SJSA1 (cell line): ENCODE results near the gene AREL1. TPM values are rescaled to one million over a fixed set of nuclear protein-coding genes. Genes with fewer than 3 reads are reported as not detected.
"Not testable (repeated sequence)": the region's sequence is repeated elsewhere in the genome, so short reads cannot be mapped to it uniquely, and the experiment has no call there.

ENCODE experiments used
- DNase-seq, 2 experiments: peaks; one replicate each; pipeline ENCODE4 v3.0.0-alpha.2; 2015 to 2020; ENCODE audit warnings: low spot score in 2 of 2, low read depth in 1 of 2
- H3K27ac ChIP-seq: fragments of 250-450 bp; sonication (Bioruptor Pico); 2 replicates; pipeline ENCODE4 v1.5.1; 2020; ENCODE audit warnings: mild to moderate bottlenecking, moderate library complexity
- H3K27me3 ChIP-seq: fragments of 250-450 bp; sonication (Bioruptor Pico); replicated peaks from 2 replicates; pipeline ENCODE4 v1.5.1; 2020; ENCODE audit warnings: mild to moderate bottlenecking, moderate library complexity
- H3K36me3 ChIP-seq: fragments of 250-450 bp; sonication (Bioruptor Pico); 2 replicates; pipeline ENCODE4 v1.5.1; 2020; ENCODE audit warnings: mild to moderate bottlenecking
- H3K4me1 ChIP-seq: fragments of 250-450 bp; sonication (Bioruptor Pico); replicated peaks from 2 replicates; pipeline ENCODE4 v1.6.1; 2021; ENCODE audit warnings: mild to moderate bottlenecking
- H3K4me3 ChIP-seq: fragments of 250-450 bp; sonication (Bioruptor Pico); 2 replicates; pipeline ENCODE4 v1.5.1; 2020; ENCODE audit warnings: mild to moderate bottlenecking
- H3K9me3 ChIP-seq: fragments of 250-450 bp; sonication (Bioruptor Pico); replicated peaks from 2 replicates; pipeline ENCODE4 v1.5.1; 2020; ENCODE audit warnings: mild to moderate bottlenecking
- total RNA-seq: library from RNA; depleted of rRNA; stranded (reverse); fragments of >200 nt; shearing (Covaris generic); gene quantifications from 2 replicates; pipeline ENCODE4 v1.2.3, GENCODE V29; 2014; rRNA removed

The AREL1 gene
- total RNA-seq, result 15.2 and 23.2 TPM in 2 replicates

GRCh38 chr14:74712499-74713394 is at the start of gene AREL1, which contains the start of gene FCF1:
TSS of gene AREL1 (minus strand) at chr14:74713080. CDS start at chr14:74685615, 27,465 bp downstream.
TSS of gene FCF1 (plus strand) at chr14:74713144. CDS start at chr14:74713198, 54 bp downstream.
- Histone ChIP-seq H3K36me3 (peaks cover 30% of the 10 kb centered on the region), H3K9me3 (no peaks in the 10 kb centered on the region), H3K4me3 (peak within 1 kb of the TSS; percentile 63), H3K27me3 (no peaks in the 10 kb centered on the region), H3K27ac (peak within 1 kb of the TSS; percentile 71), H3K4me1 (peaks cover 4% of the 10 kb centered on the region; the same call in 1 of the 2 replicates)
- DNase-seq, result peak; percentile 75 to 79

- DNase-seq, H3K36me3 ChIP-seq, H3K4me3 ChIP-seq, H3K9me3 ChIP-seq, H3K4me1 ChIP-seq, H3K27ac ChIP-seq, H3K27me3 ChIP-seq: not testable (repeated sequence)
Measured at GRCh38 chr14:74758505-74758904, 45.6 kb upstream of the AREL1 start.

DNA sequence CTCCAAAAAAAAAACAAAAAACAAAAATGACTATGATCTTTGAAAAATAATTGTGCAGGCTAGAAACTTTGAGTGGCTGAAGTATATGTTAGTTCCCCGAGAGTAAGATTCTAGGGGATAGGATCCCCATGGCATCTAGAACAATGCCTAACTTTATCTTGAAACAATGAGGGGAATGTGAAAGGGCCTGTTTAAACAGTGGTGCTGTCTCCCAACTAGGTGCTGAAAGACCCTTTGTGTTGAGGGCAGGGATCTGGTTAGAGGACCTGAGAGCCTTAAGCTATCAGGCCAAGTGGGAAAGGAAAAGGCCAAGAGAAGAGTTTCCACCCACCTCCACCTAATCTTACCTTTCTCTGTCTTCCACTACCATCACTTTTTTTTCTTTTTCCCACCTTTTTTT is 43.4 kb upstream of the AREL1 start:
- Histone ChIP-seq H3K9me3 (no peaks in the 10 kb centered on the region), H3K36me3 (no peaks in the 10 kb centered on the region), H3K4me1 (no peaks in the 10 kb centered on the region), H3K27me3 (no peaks in the 10 kb centered on the region), H3K4me3 (no peak overlapping the region), H3K27ac (no peak overlapping the region)
- no peak for DNase-seq

DNA sequence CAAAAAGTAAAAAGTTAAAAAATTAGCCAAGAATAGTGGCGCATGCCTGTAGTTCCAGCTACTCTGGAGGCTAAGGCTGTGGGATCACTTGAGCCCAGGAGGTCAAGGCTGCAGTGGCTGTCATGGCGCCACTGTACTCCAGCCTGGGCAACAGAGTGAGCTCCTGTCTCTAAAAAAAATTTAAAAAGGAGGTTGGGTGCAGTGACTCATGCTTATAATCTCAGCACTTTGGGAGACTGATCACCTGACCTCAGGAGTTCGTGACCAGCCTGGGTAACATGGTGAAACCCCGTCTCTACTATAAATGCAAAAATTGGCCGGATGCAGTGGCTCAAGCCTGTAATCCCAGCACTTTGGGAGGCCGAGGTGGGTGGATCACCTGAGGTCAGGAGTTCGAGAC is 42.0 kb upstream of the AREL1 start:
- no peak for DNase-seq
- Histone ChIP-seq H3K4me1 (no peaks in the 10 kb centered on the region), H3K4me3 (no peak overlapping the region), H3K27ac (no peak overlapping the region), H3K27me3 (no peaks in the 10 kb centered on the region), H3K9me3 (no peaks in the 10 kb centered on the region), H3K36me3 (no peaks in the 10 kb centered on the region)

DNA sequence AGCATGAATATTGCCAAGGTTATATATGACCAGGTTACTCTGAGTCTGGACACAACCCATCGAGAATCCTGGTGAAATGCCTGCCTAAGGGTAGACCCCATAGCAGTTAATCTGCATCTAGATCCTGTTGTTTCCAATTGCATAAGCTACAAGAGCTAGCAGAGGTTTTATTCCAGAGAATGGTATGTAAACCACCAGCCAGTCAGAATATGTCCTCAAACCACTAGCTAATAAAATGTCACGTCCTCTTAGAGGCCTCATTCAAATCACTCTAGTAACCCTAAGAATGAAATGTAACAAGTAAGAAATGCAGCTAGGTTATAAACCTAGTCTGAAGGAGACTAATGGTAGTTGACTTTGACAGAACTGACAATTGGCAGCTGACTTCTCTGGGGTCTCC is 41.3 kb upstream of the AREL1 start:
- Histone ChIP-seq H3K27ac (no peak overlapping the region), H3K4me1 (no peaks in the 10 kb centered on the region), H3K27me3 (no peaks in the 10 kb centered on the region), H3K4me3 (no peak overlapping the region), H3K9me3 (no peaks in the 10 kb centered on the region), H3K36me3 (no peaks in the 10 kb centered on the region)
- no peak for DNase-seq

DNA sequence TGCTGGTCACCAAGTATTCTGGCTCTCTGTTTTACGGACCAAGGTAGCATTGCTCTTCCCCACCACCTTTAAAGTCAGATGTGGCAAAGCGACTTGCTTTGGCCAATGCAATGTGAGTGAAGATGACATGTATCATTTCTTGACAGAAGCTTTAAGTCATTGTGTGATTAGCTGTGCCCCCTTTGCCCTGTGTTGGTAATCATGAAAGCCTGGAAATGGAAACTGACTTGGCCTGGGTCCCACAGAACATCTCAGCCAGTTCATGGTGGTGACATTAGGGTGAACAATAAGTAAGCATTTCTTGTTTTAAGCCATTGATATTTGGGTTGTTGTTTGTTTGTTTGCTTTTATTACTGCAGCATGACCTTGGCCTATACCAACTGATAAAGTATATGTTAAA is 34.4 kb upstream of the AREL1 start:
- Histone ChIP-seq H3K4me1 (no peaks in the 10 kb centered on the region), H3K27ac (no peak overlapping the region), H3K4me3 (no peak overlapping the region), H3K36me3 (no peaks in the 10 kb centered on the region), H3K9me3 (no peaks in the 10 kb centered on the region), H3K27me3 (no peaks in the 10 kb centered on the region)
- DNase-seq, result no peak

DNA sequence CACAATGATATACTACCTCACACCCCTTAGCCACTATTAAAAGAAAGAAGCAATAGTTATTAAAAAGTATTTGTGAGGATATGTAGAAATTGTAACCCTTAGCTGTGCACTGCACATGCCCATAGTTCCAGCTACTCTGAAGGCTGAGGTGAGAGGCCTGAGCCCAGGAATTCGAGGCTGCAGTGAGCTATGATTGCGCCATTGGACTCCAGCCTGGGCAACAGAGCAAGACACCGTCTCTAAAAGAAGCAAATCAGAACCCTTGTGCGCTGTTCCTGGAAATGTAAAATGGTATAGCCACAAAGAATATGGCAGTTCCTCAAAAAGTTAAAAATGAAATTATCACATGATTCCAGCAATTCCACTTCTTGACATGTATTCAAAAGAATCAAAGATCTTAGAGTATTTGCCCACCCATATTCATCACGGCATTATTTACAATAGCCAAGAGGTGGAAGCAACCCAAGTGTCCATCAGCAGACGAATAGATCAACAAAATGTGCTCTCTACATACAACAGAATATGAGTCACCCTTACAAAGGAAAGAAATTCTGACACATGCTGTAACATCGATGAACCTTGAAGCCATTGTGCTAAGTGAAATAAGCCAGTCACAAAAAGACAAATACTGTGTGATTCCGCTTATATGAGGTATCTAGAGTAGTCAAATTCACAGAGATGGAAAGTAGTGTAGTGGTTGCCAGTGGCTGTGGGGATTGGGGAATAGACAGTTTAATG is 26.6 kb upstream of the AREL1 start:
- H3K9me3 ChIP-seq, result no peaks in the 10 kb centered on the region
- no peaks in the 10 kb centered on the region for H3K27me3 ChIP-seq
- no peaks in the 10 kb centered on the region for H3K4me1 ChIP-seq
- peak in 1 of 2 experiments; percentile 1 for DNase-seq
- no peak overlapping the region for H3K27ac ChIP-seq
- H3K36me3 ChIP-seq, result peaks cover 21% of the 10 kb centered on the region
- no peak overlapping the region for H3K4me3 ChIP-seq

GRCh38 chr14:74737753-74738325 is 25.0 kb upstream of the AREL1 start:
- Histone ChIP-seq H3K4me1 (no peaks in the 10 kb centered on the region), H3K27ac (no peak overlapping the region), H3K4me3 (no peak overlapping the region), H3K9me3 (no peaks in the 10 kb centered on the region), H3K27me3 (no peaks in the 10 kb centered on the region), H3K36me3 (peaks cover 32% of the 10 kb centered on the region)
- no peak for DNase-seq

GRCh38 chr14:74735125-74735524 is 22.2 kb upstream of the AREL1 start:
- no peaks in the 10 kb centered on the region for H3K27me3 ChIP-seq

GRCh38 chr14:74733221-74733620 is 20.3 kb upstream of the AREL1 start:
- H3K9me3 ChIP-seq, result no peaks in the 10 kb centered on the region
- no peak overlapping the region for H3K27ac ChIP-seq
- no peak for DNase-seq
- peaks cover 29% of the 10 kb centered on the region for H3K36me3 ChIP-seq
- H3K4me1 ChIP-seq, result no peaks in the 10 kb centered on the region
- H3K27me3 ChIP-seq, result no peaks in the 10 kb centered on the region
- H3K4me3 ChIP-seq, result no peak overlapping the region

More at GRCh38 chr14:74735125-74735524, 22.2 kb upstream of the AREL1 start:
- no peak overlapping the region for H3K4me3 ChIP-seq
- H3K4me1 ChIP-seq, result no peaks in the 10 kb centered on the region
- no peak overlapping the region for H3K27ac ChIP-seq
- DNase-seq, result no peak
- H3K36me3 ChIP-seq, result peaks cover 34% of the 10 kb centered on the region
- no peaks in the 10 kb centered on the region for H3K9me3 ChIP-seq

DNA sequence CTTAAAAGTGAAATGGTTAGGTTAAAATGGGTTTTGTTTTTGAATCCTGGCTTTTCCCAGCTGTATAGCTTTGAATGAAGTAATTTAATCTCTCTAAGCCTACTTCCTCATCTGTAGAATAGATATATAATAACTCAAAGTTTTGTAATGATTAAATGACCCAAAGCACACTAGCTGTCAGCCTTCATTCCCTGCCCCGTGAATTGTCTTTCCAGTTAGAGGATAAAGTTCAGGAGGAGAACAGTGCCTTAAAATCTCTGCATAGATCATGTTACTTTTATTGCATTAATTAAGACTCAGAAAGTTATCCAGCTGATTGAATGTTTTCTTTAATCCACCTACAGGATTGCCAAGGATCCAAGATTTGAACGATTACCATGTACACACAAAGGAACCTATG is 19.5 kb upstream of the AREL1 start:
- H3K9me3 ChIP-seq, result no peaks in the 10 kb centered on the region
- peaks cover 26% of the 10 kb centered on the region for H3K36me3 ChIP-seq
- DNase-seq, result no peak
- H3K4me3 ChIP-seq, result no peak overlapping the region
- H3K4me1 ChIP-seq, result no peaks in the 10 kb centered on the region
- no peak overlapping the region for H3K27ac ChIP-seq
- no peaks in the 10 kb centered on the region for H3K27me3 ChIP-seq

DNA sequence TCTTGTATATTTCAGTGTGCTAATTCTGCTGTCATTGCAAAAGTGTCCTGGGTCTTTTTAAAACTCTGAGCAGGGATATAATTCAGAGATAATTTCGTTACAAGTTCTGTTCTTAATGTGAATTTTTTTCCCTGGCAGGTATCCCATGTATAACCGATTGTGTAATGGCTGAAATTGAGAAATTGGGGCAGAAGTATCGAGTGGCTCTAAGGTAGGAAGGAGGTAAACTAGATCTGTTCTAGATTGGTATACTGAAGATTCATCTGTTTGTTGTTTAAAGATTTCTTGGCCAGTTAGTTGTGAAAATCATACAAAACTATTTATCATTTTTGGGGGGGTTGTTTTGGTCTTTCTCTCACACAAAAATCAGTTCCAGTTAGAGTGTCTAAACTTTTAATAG is 10.3 kb upstream of the AREL1 start:
- Histone ChIP-seq H3K36me3 (peaks cover 19% of the 10 kb centered on the region), H3K4me1 (no peaks in the 10 kb centered on the region), H3K27ac (no peak overlapping the region), H3K27me3 (no peaks in the 10 kb centered on the region), H3K4me3 (no peak overlapping the region), H3K9me3 (no peaks in the 10 kb centered on the region)
- DNase-seq, result no peak

- no peaks in the 10 kb centered on the region for H3K27me3 ChIP-seq
- H3K9me3 ChIP-seq, result no peaks in the 10 kb centered on the region
- peaks cover 38% of the 10 kb centered on the region for H3K36me3 ChIP-seq
- no peak for DNase-seq
- no peak overlapping the region for H3K27ac ChIP-seq
- H3K4me1 ChIP-seq, result no peaks in the 10 kb centered on the region
- no peak overlapping the region for H3K4me3 ChIP-seq
Measured at GRCh38 chr14:74720526-74720925, 7.6 kb upstream of the AREL1 start.

- Histone ChIP-seq H3K27me3 (no peaks in the 10 kb centered on the region), H3K27ac (peak overlapping the region; percentile 71), H3K4me1 (peaks cover 4% of the 10 kb centered on the region; the same call in 1 of the 2 replicates), H3K36me3 (peaks cover 35% of the 10 kb centered on the region), H3K9me3 (no peaks in the 10 kb centered on the region), H3K4me3 (peak overlapping the region; percentile 63)
- no peak for DNase-seq
Measured at GRCh38 chr14:74713395-74713735, 485 bp upstream of the AREL1 start.
